ENCODE data around the gene PSKH1. TPM values are rescaled to one million over a fixed set of nuclear protein-coding genes. Genes with fewer than 3 reads are reported as not detected.
A peak's percentile ranks its signal among the peaks of the same experiment; 100 is the strongest.
"Not testable (repeated sequence)": the region's sequence is repeated elsewhere in the genome, so short reads cannot be mapped to it uniquely, and the experiment has no call there.

PSKH1 gene
- total RNA-seq, 2 donors from 2014 or later = 24.1 to 36.0 TPM

DNA sequence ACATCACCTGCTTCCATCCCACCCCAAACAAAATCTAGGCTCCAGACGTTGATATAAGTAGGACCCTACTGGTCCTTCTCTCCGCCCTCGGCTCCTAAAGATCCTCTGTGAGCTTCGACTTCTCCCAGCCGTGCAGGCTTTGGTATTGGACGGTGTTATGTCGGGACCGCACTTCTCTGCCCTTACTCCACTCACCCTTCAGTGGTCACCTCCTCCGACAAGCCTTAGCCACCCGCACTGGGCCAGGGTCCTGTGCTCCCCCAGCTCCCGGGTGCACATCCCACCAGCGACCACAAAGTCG, 42.0 kb downstream of the PSKH1 start:
- Histone ChIP-seq H3K9me3 (no peaks in the 10 kb centered on the region), H3K27ac (peak overlapping the region; percentile 87 to 89), H3K27me3 (replicated peaks; ENCODE audit: insufficient read depth) (no peaks in the 10 kb centered on the region), H3K4me1 (ENCODE audit: control insufficient read depth in 1 of 2, low read depth in 2 of 2) (peaks cover 17 to 21% of the 10 kb centered on the region in 2 donors), H3K36me3 (peaks cover 11% of the 10 kb centered on the region), H3K4me3 (peak overlapping the region; percentile 100)
- no peak for DNase-seq (ENCODE audit: low spot score)
- no peak for ATAC-seq (ENCODE audit: insufficient number of reproducible peaks, low FRiP score, low read depth)
- TF ChIP-seq, protein P1, sequence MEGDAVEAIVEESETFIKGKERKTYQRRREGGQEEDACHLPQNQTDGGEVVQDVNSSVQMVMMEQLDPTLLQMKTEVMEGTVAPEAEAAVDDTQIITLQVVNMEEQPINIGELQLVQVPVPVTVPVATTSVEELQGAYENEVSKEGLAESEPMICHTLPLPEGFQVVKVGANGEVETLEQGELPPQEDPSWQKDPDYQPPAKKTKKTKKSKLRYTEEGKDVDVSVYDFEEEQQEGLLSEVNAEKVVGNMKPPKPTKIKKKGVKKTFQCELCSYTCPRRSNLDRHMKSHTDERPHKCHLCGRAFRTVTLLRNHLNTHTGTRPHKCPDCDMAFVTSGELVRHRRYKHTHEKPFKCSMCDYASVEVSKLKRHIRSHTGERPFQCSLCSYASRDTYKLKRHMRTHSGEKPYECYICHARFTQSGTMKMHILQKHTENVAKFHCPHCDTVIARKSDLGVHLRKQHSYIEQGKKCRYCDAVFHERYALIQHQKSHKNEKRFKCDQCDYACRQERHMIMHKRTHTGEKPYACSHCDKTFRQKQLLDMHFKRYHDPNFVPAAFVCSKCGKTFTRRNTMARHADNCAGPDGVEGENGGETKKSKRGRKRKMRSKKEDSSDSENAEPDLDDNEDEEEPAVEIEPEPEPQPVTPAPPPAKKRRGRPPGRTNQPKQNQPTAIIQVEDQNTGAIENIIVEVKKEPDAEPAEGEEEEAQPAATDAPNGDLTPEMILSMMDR (IDR thresholded peaks at IDR 0.05) = no peak

GRCh38 chr16:67935402-67936123, 42.5 kb downstream of the PSKH1 start:
- no peaks in the 10 kb centered on the region for H3K27me3 ChIP-seq (replicated peaks; ENCODE audit: insufficient read depth)
- no peaks in the 10 kb centered on the region for H3K9me3 ChIP-seq
- TF ChIP-seq, protein P1 (IDR thresholded peaks at IDR 0.05) = peak; percentile 10
- peaks cover 17 to 21% of the 10 kb centered on the region in 2 donors for H3K4me1 ChIP-seq (ENCODE audit: control insufficient read depth in 1 of 2, low read depth in 2 of 2)
- H3K36me3 ChIP-seq = peaks cover 12% of the 10 kb centered on the region
- H3K4me3 ChIP-seq = peak overlapping the region; percentile 100
- peak; percentile 85 for DNase-seq (ENCODE audit: low spot score)
- peak; percentile 81 for ATAC-seq (ENCODE audit: insufficient number of reproducible peaks, low FRiP score, low read depth)
- peak overlapping the region; percentile 87 to 89 for H3K27ac ChIP-seq

DNA sequence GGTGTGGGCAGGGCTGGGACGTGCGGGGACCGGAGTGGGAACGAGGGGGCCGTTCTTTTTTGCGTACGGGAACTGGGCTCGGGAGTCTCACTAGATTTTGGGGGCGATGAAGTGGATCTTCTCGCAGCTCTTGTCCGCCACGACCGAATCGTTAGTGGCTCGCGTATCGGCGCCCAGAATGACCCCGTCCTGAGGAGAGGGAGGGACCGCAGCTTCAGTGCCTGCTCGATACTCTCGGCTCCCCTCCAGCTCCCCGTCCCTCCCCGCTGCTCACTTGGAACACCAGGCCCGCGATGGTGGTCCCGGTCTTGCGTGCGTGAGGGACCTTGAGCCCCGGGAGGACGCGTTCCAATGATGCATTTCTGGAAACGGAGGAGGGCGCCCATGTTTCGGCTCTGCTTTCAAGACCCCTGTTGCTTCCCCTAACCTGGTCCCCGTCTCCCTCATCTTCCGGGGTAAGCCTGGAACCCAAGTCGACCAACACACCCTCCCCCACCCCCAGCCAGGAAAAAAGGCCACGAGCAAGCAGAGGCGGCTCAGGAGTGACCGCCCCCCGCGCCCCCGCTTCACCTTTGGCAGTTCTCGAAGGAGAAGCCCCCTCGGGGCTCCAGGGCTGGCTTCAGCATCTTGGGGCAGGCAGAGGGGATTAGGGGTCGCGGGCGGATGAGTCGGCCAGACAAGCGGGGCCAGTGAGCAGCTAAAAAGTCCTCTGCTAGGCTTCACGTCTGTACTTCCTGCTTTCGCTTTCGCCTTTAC, 43.2 kb downstream of the PSKH1 start, which contains the start of gene PSMB10:
Gene PSMB10 (minus strand): TSS at position 727 of the 756 bp plus-strand sequence. CDS start 101 bp downstream, at position 626.
- DNase-seq (ENCODE audit: low spot score) = no peak
- H3K36me3 ChIP-seq = peaks cover 13% of the 10 kb centered on the region

DNA sequence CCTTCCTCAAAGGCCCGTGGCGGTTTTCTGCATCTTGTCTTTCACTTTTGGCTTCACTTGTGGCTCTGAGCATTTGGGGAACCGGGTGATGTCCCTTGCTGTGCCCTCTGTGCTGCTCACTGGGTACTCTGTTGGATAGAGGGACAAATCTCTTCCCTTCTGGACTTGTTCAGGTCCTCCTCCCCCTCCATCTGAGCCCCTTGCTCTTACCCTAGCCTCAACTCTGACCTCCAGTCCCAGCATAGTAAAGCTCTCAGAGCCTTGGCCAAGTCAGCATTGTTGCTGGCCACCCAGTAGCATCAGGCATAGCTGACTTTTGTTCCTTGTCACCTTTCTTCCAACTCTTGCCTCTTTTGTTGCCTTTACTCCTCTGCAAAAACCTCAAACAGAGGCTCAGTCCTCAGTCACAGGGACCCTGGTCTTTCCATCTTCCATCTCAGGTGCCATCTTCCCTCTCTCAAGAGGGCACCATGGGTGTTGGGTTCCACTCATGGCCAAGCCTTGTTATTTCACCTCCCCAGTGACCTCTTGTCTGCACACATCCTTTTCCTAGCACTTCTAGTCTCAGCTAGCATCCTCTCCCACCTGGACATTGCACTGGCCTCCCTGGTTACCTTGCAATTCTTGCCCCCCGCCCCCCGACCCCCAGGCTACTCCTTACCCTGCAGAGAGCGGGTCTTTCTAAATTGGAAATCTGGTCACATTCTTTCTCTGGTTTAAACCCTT, 44.0 kb downstream of the PSKH1 start:
- H3K9me3 ChIP-seq = no peaks in the 10 kb centered on the region
- peak overlapping the region; percentile 100 for H3K4me3 ChIP-seq
- H3K4me1 ChIP-seq (ENCODE audit: control insufficient read depth in 1 of 2, low read depth in 2 of 2) = peaks cover 17 to 21% of the 10 kb centered on the region in 2 donors
- TF ChIP-seq, protein P1 (IDR thresholded peaks at IDR 0.05) = no peak
- H3K27me3 ChIP-seq (replicated peaks; ENCODE audit: insufficient read depth) = no peaks in the 10 kb centered on the region
- H3K36me3 ChIP-seq = peaks cover 18% of the 10 kb centered on the region
- DNase-seq (ENCODE audit: low spot score) = no peak
- no peak for ATAC-seq (ENCODE audit: insufficient number of reproducible peaks, low FRiP score, low read depth)
- peak overlapping the region; percentile 87 to 89 for H3K27ac ChIP-seq

More for the DNA sequence above, 43.2 kb downstream of the PSKH1 start, which contains the start of gene PSMB10:
- no peaks in the 10 kb centered on the region for H3K9me3 ChIP-seq
- peak; percentile 4 for ATAC-seq (ENCODE audit: insufficient number of reproducible peaks, low FRiP score, low read depth)
- TF ChIP-seq, protein P1 (IDR thresholded peaks at IDR 0.05) = no peak
- H3K27me3 ChIP-seq (replicated peaks; ENCODE audit: insufficient read depth) = no peaks in the 10 kb centered on the region
- peak within 1 kb of the TSS; percentile 87 to 89 for H3K27ac ChIP-seq
- peak within 1 kb of the TSS; percentile 100 for H3K4me3 ChIP-seq
- peaks cover 17 to 21% of the 10 kb centered on the region in 2 donors for H3K4me1 ChIP-seq (ENCODE audit: control insufficient read depth in 1 of 2, low read depth in 2 of 2)

DNA sequence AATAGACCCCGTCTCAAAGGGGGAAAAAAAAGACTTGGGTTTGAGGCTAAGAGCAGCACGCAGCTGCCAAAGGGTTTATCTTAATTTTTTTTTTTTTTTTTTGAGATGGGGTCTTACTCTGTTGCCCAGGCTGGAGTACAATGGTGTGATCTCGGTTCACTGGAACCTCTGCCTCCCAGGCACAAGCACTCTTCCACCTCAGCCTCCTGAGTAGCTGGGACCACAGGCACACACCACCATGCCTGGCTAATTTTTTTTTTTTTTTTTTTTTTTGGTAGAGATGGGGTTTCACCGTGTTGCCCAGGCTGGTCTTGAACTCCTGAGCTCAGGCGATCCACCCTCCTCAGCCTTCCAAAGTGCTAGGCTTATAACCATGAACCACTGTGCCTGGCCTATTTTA, 44.7 kb downstream of the PSKH1 start:
- not testable (repeated sequence) for H3K27me3 ChIP-seq (replicated peaks; ENCODE audit: insufficient read depth); ATAC-seq (ENCODE audit: insufficient number of reproducible peaks, low FRiP score, low read depth); H3K9me3 ChIP-seq; H3K4me3 ChIP-seq; DNase-seq (ENCODE audit: low spot score)
- Histone ChIP-seq H3K36me3 (peaks cover 25% of the 10 kb centered on the region), H3K27ac (peak overlapping the region; percentile 87 to 89), H3K4me1 (ENCODE audit: control insufficient read depth in 1 of 2, low read depth in 2 of 2) (peaks cover 17 to 21% of the 10 kb centered on the region in 2 donors)

Measured in thoracic aorta (tissue), 2 donors.